Uterus (tissue), 4 donors: ENCODE data around the gene CFAP70. TPM values are rescaled to one million over a fixed set of nuclear protein-coding genes. Genes with fewer than 3 reads are reported as not detected.

Source experiments
- DNase-seq, 2 donors: peaks; one replicate each; pipeline ENCODE4 v3.0.0-alpha.2; 2019 to 2020
- H3K27ac ChIP-seq, 2 donors: fragments of 200-600 bp; sonication (generic); 1 replicate in 1 of 2; 2 replicates in 1 of 2; pipeline ENCODE4 v1.5.1; 2016 to 2018
- H3K27me3 ChIP-seq, 2 donors: fragments of 200-600 bp; sonication (generic); one replicate each; pipeline ENCODE4 v1.5.1; 2018 to 2019; ENCODE audit warnings: control low read depth in 1 of 2
- H3K36me3 ChIP-seq, 2 donors: fragments of 200-600 bp; sonication (generic); one replicate each; pipeline ENCODE4 v1.5.1; 2019; ENCODE audit warnings: control low read depth in 1 of 2
- H3K4me1 ChIP-seq, 2 donors: fragments of 200-600 bp; sonication (generic); one replicate each; pipeline ENCODE4 v1.5.1; 2018 to 2019; ENCODE audit warnings: control low read depth in 1 of 2
- H3K4me3 ChIP-seq, 2 donors: fragments of 200-600 bp; sonication (generic); 1 replicate in 1 of 2; 2 replicates in 1 of 2; pipeline ENCODE4 v1.5.1; 2018 to 2019; ENCODE audit warnings: mild to moderate bottlenecking in 1 of 2
- H3K9me3 ChIP-seq, 2 donors: fragments of 200-600 bp; sonication (generic); one replicate each; pipeline ENCODE4 v1.5.1; 2019; ENCODE audit warnings: control low read depth in 1 of 2
- POLR2A ChIP-seq, 2 donors: fragments of 450-650 bp; IDR thresholded peaks; one replicate each; pipeline ENCODE4 v1.6.1; 2016; ENCODE audit warnings: antibody characterized with exemption in 2 of 2, mild to moderate bottlenecking in 1 of 2, moderate library complexity in 1 of 2
- intact Hi-C: fragments of 100-400 bp; cut with DNase I; formaldehyde crosslinking; loops from one replicate; pipeline ENCODE4 v1.15.1; 2023; ENCODE audit warnings: low total_unique reads
- total RNA-seq, 4 donors: library from RNA; depleted of rRNA in 3 of 4; stranded (reverse); fragments of >200 nt in 3 of 4; gene quantifications; one replicate each; pipeline versions ENCODE4 v1.1.0 to v1.2.4, GENCODE V29; 2014 to 2023
- TF ChIP-seq, protein P1 (sequence below), 4 experiments: fragments of 200-600 bp in 2 of 4; fragments of 450-650 bp in 2 of 4; sonication (generic) in 2 of 4; IDR thresholded peaks; one replicate each; pipeline ENCODE4 v1.5.1; 2016 to 2019; ENCODE audit warnings: antibody characterized with exemption in 4 of 4, mild to moderate bottlenecking in 2 of 4, moderate library complexity in 1 of 4
- donor health status: DM: yes; HTN: yes; CAD: no.

CFAP70 gene
- 10 to 100 TPM in 1 of 4 donors, 1 to 10 TPM in 3; 1.5 to 11.3 (median 3.0) TPM for total RNA-seq

DNA sequence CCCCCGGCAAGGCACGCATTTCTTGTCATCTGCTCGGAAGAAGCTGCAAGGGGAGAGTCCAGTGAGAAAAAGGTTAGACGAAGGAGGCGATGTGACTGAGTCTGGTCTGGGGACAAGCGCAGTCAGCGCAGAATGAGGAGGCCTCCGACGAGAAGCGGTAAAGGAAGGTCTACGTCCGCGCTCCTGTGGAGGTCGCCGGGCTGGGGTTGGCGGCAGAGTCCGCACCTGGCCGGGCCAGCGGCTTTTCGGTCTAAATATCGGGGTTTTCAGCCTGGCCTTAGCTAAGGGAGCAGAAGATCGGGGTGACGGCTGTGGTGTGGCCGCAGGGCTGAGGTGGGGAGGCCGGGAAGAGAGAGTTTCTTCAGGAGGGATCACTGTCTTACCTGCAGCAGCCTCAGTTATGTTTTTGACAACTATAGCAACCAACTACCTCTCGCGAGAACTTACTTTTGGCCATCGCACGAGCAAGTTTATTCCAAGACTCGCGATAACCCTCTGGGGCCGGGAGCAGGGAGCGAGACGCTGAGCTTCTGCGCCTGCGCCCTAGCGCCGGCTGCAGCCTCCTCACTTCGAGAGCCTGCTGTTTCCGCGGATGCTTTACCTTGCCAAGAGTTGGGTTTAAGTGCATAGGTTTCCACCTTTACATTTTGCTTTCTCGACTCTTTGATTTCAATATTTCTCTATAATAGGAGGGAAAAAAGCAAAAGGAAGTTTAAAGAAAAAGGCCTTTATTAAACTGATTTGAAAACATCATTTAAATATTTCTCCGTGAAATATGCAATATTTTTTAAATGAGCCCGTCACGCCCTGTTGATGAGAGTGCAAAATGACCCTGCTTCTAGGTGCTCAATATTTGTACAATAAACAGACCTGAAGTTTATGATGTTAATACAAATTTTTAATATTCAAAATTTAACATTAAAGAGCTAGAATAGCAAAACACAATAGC lies at the start of gene CFAP70:
Gene CFAP70, minus strand, starts transcription at position 534 of the 949 bp plus-strand sequence. CDS start 4,068 bp downstream, outside the sequence.
- TF ChIP-seq, protein P1, sequence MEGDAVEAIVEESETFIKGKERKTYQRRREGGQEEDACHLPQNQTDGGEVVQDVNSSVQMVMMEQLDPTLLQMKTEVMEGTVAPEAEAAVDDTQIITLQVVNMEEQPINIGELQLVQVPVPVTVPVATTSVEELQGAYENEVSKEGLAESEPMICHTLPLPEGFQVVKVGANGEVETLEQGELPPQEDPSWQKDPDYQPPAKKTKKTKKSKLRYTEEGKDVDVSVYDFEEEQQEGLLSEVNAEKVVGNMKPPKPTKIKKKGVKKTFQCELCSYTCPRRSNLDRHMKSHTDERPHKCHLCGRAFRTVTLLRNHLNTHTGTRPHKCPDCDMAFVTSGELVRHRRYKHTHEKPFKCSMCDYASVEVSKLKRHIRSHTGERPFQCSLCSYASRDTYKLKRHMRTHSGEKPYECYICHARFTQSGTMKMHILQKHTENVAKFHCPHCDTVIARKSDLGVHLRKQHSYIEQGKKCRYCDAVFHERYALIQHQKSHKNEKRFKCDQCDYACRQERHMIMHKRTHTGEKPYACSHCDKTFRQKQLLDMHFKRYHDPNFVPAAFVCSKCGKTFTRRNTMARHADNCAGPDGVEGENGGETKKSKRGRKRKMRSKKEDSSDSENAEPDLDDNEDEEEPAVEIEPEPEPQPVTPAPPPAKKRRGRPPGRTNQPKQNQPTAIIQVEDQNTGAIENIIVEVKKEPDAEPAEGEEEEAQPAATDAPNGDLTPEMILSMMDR (IDR thresholded peaks at IDR 0.05) = no peak
- TF ChIP-seq POLR2A (IDR thresholded peaks at IDR 0.05) = peak in 1 of 2 donors; percentile 3
- peak; percentile 92 to 93 for DNase-seq
- Histone ChIP-seq H3K4me1 (no peaks in the 10 kb centered on the region), H3K9me3 (no peaks in the 10 kb centered on the region), H3K4me3 (peak within 1 kb of the TSS; percentile 63 to 80), H3K36me3 (no peaks in the 10 kb centered on the region), H3K27me3 (no peaks in the 10 kb centered on the region), H3K27ac (peak within 1 kb of the TSS; percentile 47 to 55)
- intact Hi-C loops = no loop called here

DNA sequence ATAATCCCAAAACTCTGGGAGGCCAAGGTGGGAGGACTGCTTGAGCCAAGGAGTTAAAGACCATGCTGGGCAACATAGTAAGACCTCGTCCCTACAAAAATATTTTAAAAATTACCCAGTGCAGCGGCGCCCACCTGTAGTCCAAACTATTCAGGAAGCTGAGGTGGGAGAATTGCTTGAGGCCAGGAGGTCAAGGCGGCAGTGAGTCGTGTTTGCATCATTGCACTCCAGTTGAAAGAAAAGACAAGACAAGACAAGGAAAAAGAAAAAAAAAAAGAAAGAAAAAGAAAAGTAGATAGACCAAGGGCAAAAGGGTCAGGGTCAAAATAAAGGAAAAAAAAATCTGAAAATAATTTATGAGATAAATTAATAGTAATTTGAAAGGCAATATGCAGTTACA lies 49.4 kb upstream of the CFAP70 start:
- intact Hi-C loops = no loop called here
- no peaks in the 10 kb centered on the region for H3K36me3 ChIP-seq
- no peak overlapping the region for H3K4me3 ChIP-seq
- no peaks in the 10 kb centered on the region for H3K9me3 ChIP-seq
- H3K27ac ChIP-seq = no peak overlapping the region
- no peak for DNase-seq
- H3K27me3 ChIP-seq = no peaks in the 10 kb centered on the region
- no peak for TF ChIP-seq POLR2A (IDR thresholded peaks at IDR 0.05)
- TF ChIP-seq, protein P1 (IDR thresholded peaks at IDR 0.05) = no peak
- peaks cover 0 to 7% of the 10 kb centered on the region in 2 donors for H3K4me1 ChIP-seq

DNA sequence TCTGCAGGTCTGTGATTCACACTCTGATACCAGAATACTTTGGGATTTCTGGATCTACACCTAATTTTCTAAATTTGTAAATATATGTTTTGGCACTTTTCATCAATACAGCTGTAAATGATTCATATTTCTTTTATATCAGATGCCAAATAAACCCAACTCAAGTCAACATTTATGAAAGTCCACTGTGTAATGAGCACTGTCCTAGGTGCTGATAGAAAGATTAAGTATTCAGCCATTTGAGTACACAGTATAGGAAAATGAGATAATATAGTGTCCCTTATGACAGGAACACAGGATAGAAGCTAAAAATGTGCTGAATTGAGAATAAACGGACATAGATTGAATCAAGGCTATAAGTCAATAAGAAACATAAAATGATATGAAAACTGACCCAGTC lies 48.8 kb upstream of the CFAP70 start:
- H3K4me1 ChIP-seq = peaks cover 0 to 3% of the 10 kb centered on the region in 2 donors

DNA sequence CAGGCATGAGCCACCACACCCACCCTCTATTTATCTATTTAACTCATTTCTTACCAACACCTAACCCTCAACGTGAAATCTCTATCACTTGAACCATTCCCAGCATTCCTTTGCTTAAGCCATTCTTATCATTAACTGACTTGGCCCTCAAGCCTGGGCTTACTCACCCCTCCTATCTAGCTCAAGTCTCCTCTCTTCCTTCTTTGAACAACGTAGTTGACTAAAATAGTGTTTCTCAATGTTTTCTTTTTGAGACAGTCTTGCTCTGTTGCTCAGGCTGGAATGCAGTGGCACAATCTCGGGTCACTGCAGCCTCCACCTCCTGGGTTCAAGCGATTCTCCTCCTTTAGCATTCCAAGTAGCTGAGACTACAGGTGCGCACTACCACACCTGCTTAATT lies 48.2 kb upstream of the CFAP70 start:
- no peak overlapping the region for H3K4me3 ChIP-seq
- no peak for DNase-seq
- H3K27ac ChIP-seq = no peak overlapping the region
- intact Hi-C loops = no loop called here
- H3K27me3 ChIP-seq = no peaks in the 10 kb centered on the region
- no peaks in the 10 kb centered on the region for H3K9me3 ChIP-seq
- TF ChIP-seq, protein P1 (IDR thresholded peaks at IDR 0.05) = no peak
- TF ChIP-seq POLR2A (IDR thresholded peaks at IDR 0.05) = no peak
- no peaks in the 10 kb centered on the region for H3K36me3 ChIP-seq
- H3K4me1 ChIP-seq = no peaks in the 10 kb centered on the region

More for the DNA sequence above, 48.8 kb upstream of the CFAP70 start:
- no peaks in the 10 kb centered on the region for H3K9me3 ChIP-seq
- H3K4me3 ChIP-seq = no peak overlapping the region
- TF ChIP-seq, protein P1 (IDR thresholded peaks at IDR 0.05) = no peak
- TF ChIP-seq POLR2A (IDR thresholded peaks at IDR 0.05) = no peak
- H3K27me3 ChIP-seq = no peaks in the 10 kb centered on the region
- no peak overlapping the region for H3K27ac ChIP-seq
- intact Hi-C loops = no loop called here
- H3K36me3 ChIP-seq = no peaks in the 10 kb centered on the region
- no peak for DNase-seq

DNA sequence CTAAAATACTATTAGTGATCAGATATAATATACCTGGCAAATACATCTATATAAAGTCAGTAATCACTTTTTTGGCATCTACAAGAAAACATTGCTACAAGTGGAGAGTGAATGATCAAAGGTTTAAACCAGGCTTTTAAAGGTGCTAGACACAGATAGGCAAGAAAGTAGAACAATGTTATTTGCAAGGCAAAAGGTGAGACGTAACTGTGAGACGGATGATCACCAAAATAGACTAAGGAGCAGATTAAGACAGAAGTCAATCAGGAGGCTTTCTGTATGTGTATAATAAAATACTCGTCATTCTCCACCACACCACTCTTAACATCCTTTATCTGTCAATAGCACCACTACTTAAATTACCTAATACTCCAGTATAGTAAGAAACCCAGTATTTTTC lies 46.9 kb upstream of the CFAP70 start:
- TF ChIP-seq POLR2A (IDR thresholded peaks at IDR 0.05) = no peak
- TF ChIP-seq, protein P1 (IDR thresholded peaks at IDR 0.05) = no peak
- H3K36me3 ChIP-seq = no peaks in the 10 kb centered on the region
- H3K4me1 ChIP-seq = no peaks in the 10 kb centered on the region
- H3K9me3 ChIP-seq = no peaks in the 10 kb centered on the region
- DNase-seq = no peak
- no peaks in the 10 kb centered on the region for H3K27me3 ChIP-seq
- H3K27ac ChIP-seq = no peak overlapping the region
- H3K4me3 ChIP-seq = no peak overlapping the region
- intact Hi-C loops = no loop called here
